IMR-90 (cell line): ENCODE data around the gene ATG7.

Experiments used
- BHLHE40 ChIP-seq: fragments of 150-350 bp; IDR thresholded peaks from 2 replicates; pipeline ENCODE4 v1.6.1; 2016; ENCODE audit warnings: mild to moderate bottlenecking, low read depth, low read length
- CEBPB ChIP-seq: IDR thresholded peaks from 2 replicates; pipeline ENCODE4 v1.6.1; 2012; ENCODE audit warnings: low read depth, low read length, improper control_type of control experiment
- MAZ ChIP-seq: IDR thresholded peaks from 2 replicates; pipeline ENCODE4 v1.6.1; 2012; ENCODE audit warnings: low read depth, mild to moderate bottlenecking, low read length, improper control_type of control experiment, moderate library complexity, borderline replicate concordance
- POLR2A ChIP-seq: IDR thresholded peaks from 2 replicates; pipeline ENCODE4 v1.6.1; 2012; ENCODE audit warnings: mild to moderate bottlenecking, low read depth, low read length
- RCOR1 ChIP-seq: IDR thresholded peaks from 2 replicates; pipeline ENCODE4 v1.6.1; 2012; ENCODE audit warnings: mild to moderate bottlenecking, low read length, improper control_type of control experiment; ENCODE audit not compliant: insufficient replicate concordance
- SMC3 ChIP-seq: fragments of 150-350 bp; IDR thresholded peaks from 2 replicates; pipeline ENCODE4 v1.6.1; 2016; ENCODE audit warnings: low read depth, mild to moderate bottlenecking, antibody characterized with exemption, low read length, moderate library complexity
- TF ChIP-seq, protein P1 (sequence below): conservative IDR thresholded peaks from 2 replicates; pipeline ENCODE4 v1.5.1; 2012; ENCODE audit warnings: mild to moderate bottlenecking, low read depth, low read length, improper control_type of control experiment

DNA sequence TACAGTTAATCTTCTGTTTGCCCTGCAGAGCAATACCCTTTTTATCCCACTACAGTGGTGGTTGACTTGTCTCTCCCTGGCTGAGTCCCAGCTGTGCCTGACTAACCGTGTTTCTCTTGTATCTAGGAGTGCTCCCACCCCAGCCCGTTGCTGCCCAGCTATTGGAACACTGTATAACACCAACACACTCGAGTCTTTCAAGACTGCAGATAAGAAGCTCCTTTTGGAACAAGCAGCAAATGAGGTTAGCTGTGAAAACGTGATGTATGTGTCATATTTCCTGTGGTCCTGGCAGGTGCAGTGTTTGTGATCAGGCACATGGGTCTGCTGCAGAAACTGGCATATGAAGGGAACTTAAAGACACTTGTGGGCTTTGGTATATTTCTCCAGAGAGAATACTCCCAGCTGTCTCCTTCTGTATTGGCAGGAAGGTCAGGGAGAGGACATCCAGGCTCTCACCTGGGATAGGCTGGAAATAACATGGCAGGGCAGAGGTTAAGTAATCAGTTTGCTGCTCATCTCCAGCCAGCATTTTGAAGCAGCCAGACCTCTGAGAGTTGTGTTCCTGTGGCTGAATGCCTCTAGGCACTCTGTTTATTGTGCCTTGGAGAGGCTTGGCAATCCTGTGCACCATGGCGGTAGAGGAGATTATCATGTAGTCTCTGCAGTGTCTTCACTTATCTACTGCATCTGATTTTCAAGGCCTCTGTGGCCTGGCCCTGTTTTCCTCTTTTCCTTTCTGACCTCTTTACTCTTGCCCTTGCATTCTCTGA is 34.8 kb downstream of the ATG7 start:
- TF ChIP-seq, protein P1, sequence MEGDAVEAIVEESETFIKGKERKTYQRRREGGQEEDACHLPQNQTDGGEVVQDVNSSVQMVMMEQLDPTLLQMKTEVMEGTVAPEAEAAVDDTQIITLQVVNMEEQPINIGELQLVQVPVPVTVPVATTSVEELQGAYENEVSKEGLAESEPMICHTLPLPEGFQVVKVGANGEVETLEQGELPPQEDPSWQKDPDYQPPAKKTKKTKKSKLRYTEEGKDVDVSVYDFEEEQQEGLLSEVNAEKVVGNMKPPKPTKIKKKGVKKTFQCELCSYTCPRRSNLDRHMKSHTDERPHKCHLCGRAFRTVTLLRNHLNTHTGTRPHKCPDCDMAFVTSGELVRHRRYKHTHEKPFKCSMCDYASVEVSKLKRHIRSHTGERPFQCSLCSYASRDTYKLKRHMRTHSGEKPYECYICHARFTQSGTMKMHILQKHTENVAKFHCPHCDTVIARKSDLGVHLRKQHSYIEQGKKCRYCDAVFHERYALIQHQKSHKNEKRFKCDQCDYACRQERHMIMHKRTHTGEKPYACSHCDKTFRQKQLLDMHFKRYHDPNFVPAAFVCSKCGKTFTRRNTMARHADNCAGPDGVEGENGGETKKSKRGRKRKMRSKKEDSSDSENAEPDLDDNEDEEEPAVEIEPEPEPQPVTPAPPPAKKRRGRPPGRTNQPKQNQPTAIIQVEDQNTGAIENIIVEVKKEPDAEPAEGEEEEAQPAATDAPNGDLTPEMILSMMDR, result no peak
- TF ChIP-seq POLR2A (no peak), BHLHE40 (peak; percentile 45; the same call in 1 of the 2 replicates), SMC3 (no peak), RCOR1 (no peak), CEBPB (no peak), MAZ (no peak)
